Measurements from ENCODE around the gene EIF3B. TPM values are rescaled to one million over a fixed set of nuclear protein-coding genes. Genes with fewer than 3 reads are reported as not detected.

Gene EIF3B
- total RNA-seq, 3 donors from 2014 or later = 111 to 122 (median 115) TPM

DNA sequence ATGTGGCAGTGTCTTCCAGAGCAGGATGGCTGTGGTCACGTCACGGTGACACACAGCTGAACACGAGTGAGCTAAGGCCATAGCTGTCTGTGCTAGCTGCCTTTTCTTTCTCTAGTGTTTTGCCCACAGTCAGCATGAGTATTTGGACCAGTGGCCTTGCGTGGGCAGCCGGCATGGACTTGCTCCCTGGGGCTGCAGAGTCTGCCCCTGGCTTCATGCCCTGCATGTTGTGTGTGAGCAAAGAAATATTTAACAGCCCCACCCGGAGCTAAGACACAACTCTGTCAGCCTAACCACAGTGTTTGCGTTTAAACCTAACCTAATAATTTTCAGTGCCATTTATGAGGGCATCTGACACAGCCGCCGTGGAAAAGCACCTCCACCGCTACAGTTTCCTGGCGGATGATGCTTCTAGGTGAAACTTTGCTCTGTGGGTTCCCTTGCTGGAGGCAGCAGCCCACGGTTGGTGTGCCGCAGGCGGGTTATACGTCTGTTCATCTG is 63.4 kb downstream of the EIF3B start:
- Histone ChIP-seq H3K4me1 (peaks cover 0 to 7% of the 10 kb centered on the region in 2 donors), H3K36me3 (no peaks in the 10 kb centered on the region), H3K27me3 (no peaks in the 10 kb centered on the region), H3K27ac (peak overlapping the region in 1 of 2 donors; percentile 33), H3K4me3 (no peak overlapping the region), H3K9me3 (no peaks in the 10 kb centered on the region)
- intact Hi-C loops (cut with DNase I; ENCODE audit: low total_unique reads) = no loop called here
- TF ChIP-seq, protein P1, sequence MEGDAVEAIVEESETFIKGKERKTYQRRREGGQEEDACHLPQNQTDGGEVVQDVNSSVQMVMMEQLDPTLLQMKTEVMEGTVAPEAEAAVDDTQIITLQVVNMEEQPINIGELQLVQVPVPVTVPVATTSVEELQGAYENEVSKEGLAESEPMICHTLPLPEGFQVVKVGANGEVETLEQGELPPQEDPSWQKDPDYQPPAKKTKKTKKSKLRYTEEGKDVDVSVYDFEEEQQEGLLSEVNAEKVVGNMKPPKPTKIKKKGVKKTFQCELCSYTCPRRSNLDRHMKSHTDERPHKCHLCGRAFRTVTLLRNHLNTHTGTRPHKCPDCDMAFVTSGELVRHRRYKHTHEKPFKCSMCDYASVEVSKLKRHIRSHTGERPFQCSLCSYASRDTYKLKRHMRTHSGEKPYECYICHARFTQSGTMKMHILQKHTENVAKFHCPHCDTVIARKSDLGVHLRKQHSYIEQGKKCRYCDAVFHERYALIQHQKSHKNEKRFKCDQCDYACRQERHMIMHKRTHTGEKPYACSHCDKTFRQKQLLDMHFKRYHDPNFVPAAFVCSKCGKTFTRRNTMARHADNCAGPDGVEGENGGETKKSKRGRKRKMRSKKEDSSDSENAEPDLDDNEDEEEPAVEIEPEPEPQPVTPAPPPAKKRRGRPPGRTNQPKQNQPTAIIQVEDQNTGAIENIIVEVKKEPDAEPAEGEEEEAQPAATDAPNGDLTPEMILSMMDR (IDR thresholded peaks at IDR 0.05) = no peak
- TF ChIP-seq POLR2A (IDR thresholded peaks at IDR 0.05) = no peak
- TF ChIP-seq POLR2AphosphoS5 (IDR thresholded peaks at IDR 0.05) = no peak
- no peak for DNase-seq (ENCODE audit: low spot score in 2 of 2)

DNA sequence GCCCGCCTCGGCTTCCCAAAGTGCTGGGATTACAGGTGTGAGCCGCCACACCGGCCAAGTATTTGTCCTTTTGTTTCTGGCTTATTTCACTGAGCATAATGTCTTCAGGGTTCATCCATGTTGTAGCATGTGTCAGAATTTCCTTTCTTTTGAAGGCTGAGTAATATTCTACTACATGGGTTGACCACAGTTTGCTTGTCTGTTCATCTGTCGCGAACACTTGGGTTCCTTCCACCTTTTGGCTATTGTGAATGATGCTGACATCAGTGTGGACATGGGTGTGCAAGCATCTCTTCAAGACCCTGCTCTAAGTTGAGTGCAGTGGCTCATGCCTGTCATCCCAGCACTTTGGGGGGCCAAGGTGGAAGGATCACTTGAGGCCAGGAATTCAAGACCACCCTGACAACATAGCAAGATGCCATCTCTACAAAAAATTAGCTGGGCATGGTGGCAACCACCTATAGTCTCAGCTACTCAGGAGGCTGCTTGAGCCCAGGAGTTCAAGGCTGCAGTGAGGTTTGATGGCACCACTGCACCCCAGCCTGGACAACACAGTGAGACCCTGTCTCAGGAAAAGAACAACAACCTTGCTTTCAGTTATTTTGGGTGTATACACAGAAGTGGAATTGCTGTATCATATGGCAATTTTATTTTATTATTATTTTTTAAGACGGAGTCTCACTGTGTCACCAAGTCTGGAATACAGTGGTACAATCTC is 65.7 kb downstream of the EIF3B start:
- no peak overlapping the region for H3K27ac ChIP-seq
- peaks cover 0 to 7% of the 10 kb centered on the region in 2 donors for H3K4me1 ChIP-seq
- no peaks in the 10 kb centered on the region for H3K27me3 ChIP-seq
- no peak overlapping the region for H3K4me3 ChIP-seq
- H3K9me3 ChIP-seq = no peaks in the 10 kb centered on the region
- DNase-seq (ENCODE audit: low spot score in 2 of 2) = no peak
- intact Hi-C loops (cut with DNase I; ENCODE audit: low total_unique reads) = no loop called here
- H3K36me3 ChIP-seq = no peaks in the 10 kb centered on the region
- TF ChIP-seq, protein P1 (IDR thresholded peaks at IDR 0.05) = no peak
- no peak for TF ChIP-seq POLR2AphosphoS5 (IDR thresholded peaks at IDR 0.05)
- TF ChIP-seq POLR2A (IDR thresholded peaks at IDR 0.05) = no peak

DNA sequence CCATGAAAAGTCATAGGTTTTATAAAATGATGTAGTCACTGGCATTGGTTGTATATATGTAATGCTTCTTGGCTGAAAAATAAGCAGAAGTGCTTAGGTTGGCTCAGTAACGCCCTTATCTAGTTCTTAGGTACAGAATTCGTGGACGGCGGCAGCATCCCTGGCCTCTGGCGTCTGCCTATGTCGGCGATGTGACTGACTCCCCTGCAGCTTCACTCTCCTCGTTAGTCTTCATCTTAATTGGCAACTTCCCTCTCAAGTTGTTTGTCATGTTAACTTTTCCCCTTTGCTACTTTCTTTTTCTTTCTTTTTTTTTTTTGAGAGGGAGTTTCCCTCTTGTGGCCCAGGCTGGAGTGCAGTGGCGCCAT is 67.3 kb downstream of the EIF3B start:
- H3K27ac ChIP-seq = no peak overlapping the region
- peaks cover 0 to 7% of the 10 kb centered on the region in 2 donors for H3K4me1 ChIP-seq
- intact Hi-C loops (cut with DNase I; ENCODE audit: low total_unique reads) = loop anchor here (2.0 kb wide), 1 partner anchor 27 kb away; no protein-coding TSS in a partner anchor
- no peak overlapping the region for H3K4me3 ChIP-seq
- no peaks in the 10 kb centered on the region for H3K36me3 ChIP-seq
- H3K9me3 ChIP-seq = no peaks in the 10 kb centered on the region
- TF ChIP-seq POLR2A (IDR thresholded peaks at IDR 0.05) = no peak
- TF ChIP-seq, protein P1 (IDR thresholded peaks at IDR 0.05) = no peak
- no peak for TF ChIP-seq POLR2AphosphoS5 (IDR thresholded peaks at IDR 0.05)
- H3K27me3 ChIP-seq = no peaks in the 10 kb centered on the region
- DNase-seq (ENCODE audit: low spot score in 2 of 2) = no peak

DNA sequence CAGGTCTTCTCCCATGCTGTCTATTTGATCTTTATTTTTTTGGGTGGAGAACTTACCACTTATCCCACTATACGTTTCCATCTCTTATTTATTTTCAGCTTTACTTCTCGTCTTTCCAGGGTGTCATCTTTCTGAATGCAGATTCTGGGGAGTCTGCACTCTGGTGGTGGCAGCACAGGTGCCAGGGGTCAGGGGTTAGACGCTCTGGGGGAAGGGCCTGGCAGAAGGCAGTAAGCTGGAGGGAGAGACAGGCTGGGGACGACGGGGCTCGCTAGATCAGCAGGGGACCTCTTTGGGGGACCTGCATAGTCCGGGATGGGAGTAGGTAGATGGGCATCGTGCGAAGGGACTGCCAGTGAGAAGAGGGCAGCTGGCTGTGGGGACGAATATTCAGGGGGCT is 71.1 kb downstream of the EIF3B start:
- intact Hi-C loops (cut with DNase I; ENCODE audit: low total_unique reads) = no loop called here
- no peaks in the 10 kb centered on the region for H3K36me3 ChIP-seq
- H3K4me1 ChIP-seq = no peaks in the 10 kb centered on the region
- H3K27ac ChIP-seq = no peak overlapping the region
- peaks cover 0 to 3% of the 10 kb centered on the region in 2 donors for H3K9me3 ChIP-seq
- H3K27me3 ChIP-seq = no peaks in the 10 kb centered on the region
- TF ChIP-seq POLR2AphosphoS5 (IDR thresholded peaks at IDR 0.05) = no peak
- no peak for TF ChIP-seq POLR2A (IDR thresholded peaks at IDR 0.05)
- TF ChIP-seq, protein P1 (IDR thresholded peaks at IDR 0.05) = no peak
- DNase-seq (ENCODE audit: low spot score in 2 of 2) = no peak
- no peak overlapping the region for H3K4me3 ChIP-seq

Other genes with a start within 250 kb of the EIF3B start
- gene MAD1L1, start 121.9 kb upstream of the EIF3B start, total RNA-seq = 10 to 100 TPM; 27.7 to 33.9 (median 28.8) TPM
- gene MRM2, start 112.6 kb upstream of the EIF3B start, total RNA-seq = 10 to 100 TPM; 10.9 to 20.2 (median 18.0) TPM
- 10 to 100 TPM; 13.3 to 28.5 (median 18.0) TPM for gene NUDT1, start 112.6 kb upstream of the EIF3B start, total RNA-seq
- gene SNX8, start 40.4 kb upstream of the EIF3B start, total RNA-seq = 10 to 100 TPM in 2 of 3 donors, 1 to 10 TPM in 1; 8.8 to 32.3 (median 20.3) TPM
- 10 to 100 TPM in 1 of 3 donors, 1 to 10 TPM in 2; 6.2 to 15.0 (median 7.2) TPM for gene CHST12, start 48.8 kb downstream of the EIF3B start, total RNA-seq
- gene GRIFIN, start 121.6 kb downstream of the EIF3B start, total RNA-seq = not detected
- gene LFNG, start 164.9 kb downstream of the EIF3B start, total RNA-seq = 10 to 100 TPM in 1 of 3 donors, 1 to 10 TPM in 2; 5.0 to 16.4 (median 9.1) TPM
- 10 to 100 TPM; 20.8 to 36.4 (median 28.4) TPM for gene BRAT1, start 200.7 kb downstream of the EIF3B start, total RNA-seq
- gene IQCE, start 204.2 kb downstream of the EIF3B start, total RNA-seq = 10 to 100 TPM; 13.4 to 22.7 (median 13.8) TPM